Endothelial cell of umbilical vein (primary cell): ENCODE data around the gene KPTN. TPM values are rescaled to one million over a fixed set of nuclear protein-coding genes. Genes with fewer than 3 reads are reported as not detected.

Source experiments
- BruUV-seq: library from RNA; stranded (reverse); fragments of 400-500 nt; replicated peaks from 2 replicates; lab custom pipeline; 2021; lab: Mats Ljungman, UMichigan
- CTCF ChIA-PET: fragments of 300-600, 350-600 bp; sonication (Branson Sonifier 250); formaldehyde crosslinking; loops from one replicate; lab custom pipeline; 2021; ENCODE audit warnings: antibody characterized with exemption, inconsistent platforms; lab: Charles Lee
- POLR2A ChIA-PET: fragments of 300-600, 350-600 bp; sonication (Branson Sonifier 250); formaldehyde crosslinking; loops from one replicate; lab custom pipeline; 2021; ENCODE audit warnings: antibody characterized with exemption, inconsistent platforms; lab: Charles Lee
- DNase-seq: peaks from one replicate; pipeline ENCODE4 v3.0.0-alpha.2; 2011; ENCODE audit warnings: low read depth, low spot score
- FAIRE-seq: peaks from 2 replicates; lab custom pipeline; 2011; peaks lifted over from hg19 to GRCh38; lab: Jason Lieb, UNC
- H2AFZ ChIP-seq: 2 replicates; pipeline ENCODE4 v1.6.0; 2012; ENCODE audit warnings: low read depth, low read length, control low read depth, inconsistent platforms
- H3K27ac ChIP-seq: 2 replicates; pipeline ENCODE4 v1.5.1; 2011; ENCODE audit warnings: low read depth, mild to moderate bottlenecking, control low read depth, low read length, moderate library complexity; ENCODE audit not compliant: insufficient read depth
- H3K27me3 ChIP-seq, 2 experiments: 2 replicates each; pipeline versions ENCODE4 v1.6.0 to v1.6.1; 2011; ENCODE audit warnings: low read length in 2 of 2, mixed read lengths in 1 of 2; ENCODE audit not compliant: control insufficient read depth in 2 of 2, insufficient read depth in 2 of 2
- H3K36me3 ChIP-seq, 2 experiments: 2 replicates in 1 of 2; 3 replicates in 1 of 2; pipeline ENCODE4 v1.5.1; 2011; ENCODE audit warnings: low read length in 2 of 2, mild to moderate bottlenecking in 1 of 2, moderate library complexity in 1 of 2; ENCODE audit not compliant: control insufficient read depth in 2 of 2, insufficient read depth in 2 of 2; ENCODE audit errors: extremely low read depth in 1 of 2
- H3K4me1 ChIP-seq: 3 replicates; pipeline ENCODE4 v1.5.1; 2011; ENCODE audit warnings: mild to moderate bottlenecking, low read length; ENCODE audit not compliant: control insufficient read depth, insufficient read depth; ENCODE audit errors: extremely low read depth
- H3K4me2 ChIP-seq: 2 replicates; pipeline ENCODE4 v1.6.1; 2011; ENCODE audit warnings: low read length, control low read depth, mixed read lengths; ENCODE audit not compliant: insufficient read depth
- H3K4me3 ChIP-seq, 3 experiments: fragments of 200-600 bp in 1 of 3; sonication (generic), shearing (Covaris generic) in 1 of 3; replicated peaks in 1 of 3; 2 replicates each; pipeline ENCODE4 v1.5.1; 2011 to 2016; ENCODE audit warnings: control low read depth in 3 of 3, low read length in 3 of 3, mild to moderate bottlenecking in 2 of 3, inconsistent platforms in 1 of 3, low read depth in 1 of 3, moderate library complexity in 1 of 3; ENCODE audit not compliant: insufficient read depth in 1 of 3
- H3K79me2 ChIP-seq: 2 replicates; pipeline ENCODE4 v1.6.0; 2012; ENCODE audit warnings: low read length, inconsistent platforms; ENCODE audit not compliant: control insufficient read depth, insufficient read depth
- H3K9ac ChIP-seq: replicated peaks from 2 replicates; pipeline ENCODE3; 2011; ENCODE audit warnings: low read length, control low read depth; ENCODE audit not compliant: insufficient read depth; ENCODE audit errors: extremely low read depth
- H3K9me1 ChIP-seq: replicated peaks from 3 replicates; pipeline ENCODE4 v1.6.0; 2011; ENCODE audit warnings: mild to moderate bottlenecking, low read length; ENCODE audit not compliant: control insufficient read depth, insufficient read depth; ENCODE audit errors: extremely low read depth
- H3K9me3 ChIP-seq: replicated peaks from 2 replicates; pipeline ENCODE4 v1.5.1; 2012; ENCODE audit warnings: low read length, inconsistent platforms; ENCODE audit not compliant: control insufficient read depth, insufficient read depth
- H4K20me1 ChIP-seq: replicated peaks from 2 replicates; pipeline ENCODE3; 2011; ENCODE audit warnings: mild to moderate bottlenecking, low read length; ENCODE audit not compliant: control insufficient read depth, insufficient read depth; ENCODE audit errors: extremely low read depth
- EZH2 ChIP-seq: IDR thresholded peaks from 2 replicates; pipeline ENCODE4 v1.6.1; 2012; ENCODE audit warnings: borderline replicate concordance, low read depth, mild to moderate bottlenecking, moderate library complexity, low read length, inconsistent platforms; ENCODE audit not compliant: severe bottlenecking
- FOS ChIP-seq: IDR thresholded peaks from 2 replicates; pipeline ENCODE4 v1.6.1; 2011; ENCODE audit warnings: mild to moderate bottlenecking, low read length, moderate library complexity, borderline replicate concordance; ENCODE audit not compliant: insufficient read depth
- GATA2 ChIP-seq: IDR thresholded peaks from 2 replicates; pipeline ENCODE4 v1.7.0; 2011; ENCODE audit warnings: low read depth, mild to moderate bottlenecking, moderate library complexity, mixed read lengths, low read length; ENCODE audit not compliant: insufficient read length, insufficient read depth
- JUN ChIP-seq: IDR thresholded peaks from 2 replicates; pipeline ENCODE4 v1.6.1; 2011; ENCODE audit warnings: borderline replicate concordance, low read depth; ENCODE audit not compliant: insufficient read length, insufficient read depth
- MYC ChIP-seq: IDR thresholded peaks from one replicate; pipeline ENCODE4 v1.6.1; 2011; ENCODE audit warnings: mild to moderate bottlenecking, low read depth, low read length
- POLR2A ChIP-seq: IDR thresholded peaks from 2 replicates; pipeline ENCODE4 v1.6.1; 2012; ENCODE audit warnings: low read depth, mild to moderate bottlenecking, control low read depth, low read length
- POLR2AphosphoS5 ChIP-seq: IDR thresholded peaks from 2 replicates; pipeline ENCODE4 v1.6.1; 2012; ENCODE audit warnings: low read depth, mild to moderate bottlenecking, control low read depth, low read length, moderate library complexity; ENCODE audit not compliant: insufficient read depth
- dilution Hi-C: fragments of 300-500 bp; cut with MboI; formaldehyde crosslinking; loops from one replicate; pipeline ENCODE4 v1.15.0; 2019; ENCODE audit warnings: low sequenced_read_pairs; ENCODE audit not compliant: extremely low pct_ligation_motif_present
- intact Hi-C: fragments of 100-400 bp; cut with micrococcal nuclease; formaldehyde crosslinking; loops from one replicate; pipeline ENCODE4 v1.10.0; 2022
- polyA plus RNA-seq, 4 experiments: library from polyadenylated mRNA; depleted of rRNA in 3 of 4; stranded (reverse) in 3 of 4; unstranded in 1 of 4; fragments of >200 nt; gene quantifications; 2 replicates each; pipeline versions ENCODE4 v1.2.1 to v1.2.3, GENCODE V29; 2011 to 2012; ENCODE audit warnings: missing spikeins in 1 of 4
- total RNA-seq: library from RNA; stranded (reverse); gene quantifications from 2 replicates; pipeline ENCODE4 v1.2.3, GENCODE V29; 2021
- TF ChIP-seq, protein P1 (sequence below): IDR thresholded peaks from 2 replicates; pipeline ENCODE4 v1.6.1; 2011; ENCODE audit not compliant: insufficient read depth, insufficient read length
- TF ChIP-seq, protein P2 (sequence below), 2 donors: IDR thresholded peaks; 1 replicate in 1 of 2; 2 replicates in 1 of 2; pipeline ENCODE4 v1.5.1; 2011; ENCODE audit warnings: low read length in 2 of 2, mild to moderate bottlenecking in 2 of 2, moderate library complexity in 2 of 2, control low read depth in 1 of 2, inconsistent platforms in 1 of 2, low read depth in 1 of 2; ENCODE audit not compliant: insufficient read depth in 1 of 2; ENCODE audit errors: extremely low read depth in 1 of 2

KPTN gene
- total and polyA plus RNA-seq, 2 donors (not counting 3 experiments of a cell fraction or from before 2014, with no cell fraction given): 14.7 to 15.5 TPM

DNA sequence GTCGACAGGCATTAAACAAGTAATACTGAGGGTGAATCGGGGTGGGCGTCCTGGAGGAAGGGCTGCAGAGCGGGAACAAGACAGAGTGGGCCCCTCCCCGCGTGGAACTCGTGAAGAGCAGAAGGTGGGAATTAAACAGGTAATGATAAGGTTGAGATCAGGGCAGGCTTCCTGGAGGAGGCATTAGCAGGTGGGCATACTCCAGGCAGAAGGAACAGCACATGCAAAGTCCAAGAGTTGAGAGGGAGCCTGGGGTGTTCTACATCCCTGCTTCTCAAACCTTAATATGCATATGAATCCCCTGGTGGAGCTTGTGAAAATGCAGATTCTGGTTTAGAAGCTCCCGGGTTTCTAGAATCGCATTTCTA lies 35.7 kb downstream of the KPTN start:
- H3K9me1 ChIP-seq: no peaks in the 10 kb centered on the region
- H2AFZ ChIP-seq: no peak overlapping the region
- peaks cover 27 to 33% of the 10 kb centered on the region in 2 experiments for H3K27me3 ChIP-seq
- CTCF ChIA-PET: interaction anchor here (1.0 kb wide), 1 partner anchor 11 kb away, joined by 3 read pairs; no protein-coding TSS in a partner anchor
- POLR2A ChIA-PET: no interaction called here
- FAIRE-seq (no peak), DNase-seq (no peak)
- no peak overlapping the region for H3K4me3 ChIP-seq
- H3K4me2 ChIP-seq: no peak overlapping the region
- dilution Hi-C loops (no loop called here), intact Hi-C loops (no loop called here)
- H3K4me1 ChIP-seq: no peaks in the 10 kb centered on the region
- TF ChIP-seq, protein P1, sequence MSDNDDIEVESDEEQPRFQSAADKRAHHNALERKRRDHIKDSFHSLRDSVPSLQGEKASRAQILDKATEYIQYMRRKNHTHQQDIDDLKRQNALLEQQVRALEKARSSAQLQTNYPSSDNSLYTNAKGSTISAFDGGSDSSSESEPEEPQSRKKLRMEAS: no peak
- no peak for TF ChIP-seq POLR2A
- TF ChIP-seq MYC: no peak
- TF ChIP-seq JUN: no peak
- no peak for TF ChIP-seq FOS
- TF ChIP-seq GATA2: no peak
- no peak for TF ChIP-seq EZH2
- TF ChIP-seq, protein P2, sequence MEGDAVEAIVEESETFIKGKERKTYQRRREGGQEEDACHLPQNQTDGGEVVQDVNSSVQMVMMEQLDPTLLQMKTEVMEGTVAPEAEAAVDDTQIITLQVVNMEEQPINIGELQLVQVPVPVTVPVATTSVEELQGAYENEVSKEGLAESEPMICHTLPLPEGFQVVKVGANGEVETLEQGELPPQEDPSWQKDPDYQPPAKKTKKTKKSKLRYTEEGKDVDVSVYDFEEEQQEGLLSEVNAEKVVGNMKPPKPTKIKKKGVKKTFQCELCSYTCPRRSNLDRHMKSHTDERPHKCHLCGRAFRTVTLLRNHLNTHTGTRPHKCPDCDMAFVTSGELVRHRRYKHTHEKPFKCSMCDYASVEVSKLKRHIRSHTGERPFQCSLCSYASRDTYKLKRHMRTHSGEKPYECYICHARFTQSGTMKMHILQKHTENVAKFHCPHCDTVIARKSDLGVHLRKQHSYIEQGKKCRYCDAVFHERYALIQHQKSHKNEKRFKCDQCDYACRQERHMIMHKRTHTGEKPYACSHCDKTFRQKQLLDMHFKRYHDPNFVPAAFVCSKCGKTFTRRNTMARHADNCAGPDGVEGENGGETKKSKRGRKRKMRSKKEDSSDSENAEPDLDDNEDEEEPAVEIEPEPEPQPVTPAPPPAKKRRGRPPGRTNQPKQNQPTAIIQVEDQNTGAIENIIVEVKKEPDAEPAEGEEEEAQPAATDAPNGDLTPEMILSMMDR (IDR thresholded peaks at IDR 0.05; ENCODE audit: extremely low read depth in 1 of 2, insufficient read depth in 1 of 2, low read depth in 1 of 2, low read length in 2 of 2): no peak
- no peak for TF ChIP-seq POLR2AphosphoS5
- no peak overlapping the region for H3K27ac ChIP-seq
- no peaks in the 10 kb centered on the region for H3K9me3 ChIP-seq
- H4K20me1 ChIP-seq: no peaks in the 10 kb centered on the region
- H3K36me3 ChIP-seq: no peaks in the 10 kb centered on the region
- no peaks in the 10 kb centered on the region for H3K79me2 ChIP-seq
- no peak overlapping the region for H3K9ac ChIP-seq
- BruUV-seq: no TSS peak
